Karpas-422 (cell line): Measurements from ENCODE around the gene SEMA4D. TPM values are rescaled to one million over a fixed set of nuclear protein-coding genes. Genes with fewer than 3 reads are reported as not detected.
"Not testable (repeated sequence)": the region's sequence is repeated elsewhere in the genome, so short reads cannot be mapped to it uniquely, and the experiment has no call there.

ENCODE experiments used
- DNase-seq: peaks from one replicate; pipeline ENCODE4 v3.0.0-alpha.2; 2015
- H2AFZ ChIP-seq: fragments of 200-600 bp; sonication (generic); 2 replicates; pipeline ENCODE4 v1.6.1; 2014; ENCODE audit warnings: antibody characterized with exemption, low read length, mixed read lengths
- H3K27ac ChIP-seq: fragments of 200-600 bp; sonication (generic); 2 replicates; pipeline ENCODE4 v1.5.1; 2014; ENCODE audit warnings: mild to moderate bottlenecking, low read length, moderate library complexity
- H3K27me3 ChIP-seq: fragments of 200-600 bp; sonication (generic); 2 replicates; pipeline ENCODE4 v1.6.1; 2014; ENCODE audit warnings: low read length, mixed read lengths
- H3K36me3 ChIP-seq: fragments of 200-600 bp; sonication (generic); 2 replicates; pipeline ENCODE4 v1.6.1; 2014; ENCODE audit warnings: low read length, mixed read lengths; ENCODE audit not compliant: insufficient read depth
- H3K4me1 ChIP-seq: fragments of 200-600 bp; sonication (generic); 2 replicates; pipeline ENCODE4 v1.6.1; 2014; ENCODE audit warnings: mild to moderate bottlenecking, low read length, mixed read lengths
- H3K4me2 ChIP-seq: fragments of 200-600 bp; sonication (generic); 2 replicates; pipeline ENCODE4 v1.6.1; 2014; ENCODE audit warnings: low read length, low read depth, mild to moderate bottlenecking; ENCODE audit not compliant: poor library complexity, severe bottlenecking
- H3K4me3 ChIP-seq: fragments of 200-600 bp; sonication (generic); 2 replicates; pipeline ENCODE4 v1.5.1; 2014; ENCODE audit warnings: mild to moderate bottlenecking, antibody characterized with exemption, low read length, mixed read lengths
- H3K79me2 ChIP-seq: fragments of 200-600 bp; sonication (generic); 2 replicates; pipeline ENCODE4 v1.6.1; 2014; ENCODE audit warnings: mild to moderate bottlenecking, low read length, mixed read lengths
- H3K9ac ChIP-seq: fragments of 200-600 bp; sonication (generic); 2 replicates; pipeline ENCODE4 v1.6.0; 2014; ENCODE audit warnings: low read length
- H3K9me2 ChIP-seq: fragments of 200-600 bp; sonication (generic), shearing (Covaris generic); replicated peaks from 2 replicates; pipeline ENCODE4 v1.6.0; 2014; ENCODE audit warnings: mild to moderate bottlenecking, low read length, moderate library complexity; ENCODE audit not compliant: insufficient read depth
- H3K9me3 ChIP-seq: fragments of 300-700, 200-600 bp; sonication (generic); 2 replicates; pipeline ENCODE4 v1.6.1; 2014; ENCODE audit warnings: low read length, mixed read lengths
- H4K20me1 ChIP-seq: fragments of 200-600 bp; sonication (generic); 2 replicates; pipeline ENCODE4 v1.6.1; 2014; ENCODE audit warnings: mild to moderate bottlenecking, antibody characterized with exemption, low read length, low read depth; ENCODE audit not compliant: insufficient read depth
- total RNA-seq: library from RNA; depleted of rRNA; stranded (reverse); fragments of >200 nt; shearing (Covaris generic); gene quantifications from 2 replicates; pipeline ENCODE4 v1.2.3, GENCODE V29; 2014; ENCODE audit warnings: low replicate concordance

SEMA4D gene
- total RNA-seq, 1 experiment from 2014 or later = 2.3 TPM

GRCh38 chr9:89480825-89481537, 16.9 kb downstream of the SEMA4D start:
- Histone ChIP-seq H3K27ac (no peak overlapping the region), H3K9ac (no peak overlapping the region), H3K27me3 (no peaks in the 10 kb centered on the region), H3K4me2 (no peak overlapping the region), H3K79me2 (no peaks in the 10 kb centered on the region), H3K9me3 (no peaks in the 10 kb centered on the region), H4K20me1 (no peaks in the 10 kb centered on the region; the same call in none of the 2 replicates), H3K4me3 (no peak overlapping the region), H2AFZ (no peak overlapping the region), H3K4me1 (peaks cover 20% of the 10 kb centered on the region), H3K36me3 (no peaks in the 10 kb centered on the region), H3K9me2 (no peaks in the 10 kb centered on the region)
- no peak for DNase-seq

GRCh38 chr9:89480372-89480771, 17.5 kb downstream of the SEMA4D start:
- DNase-seq, H2AFZ ChIP-seq, H4K20me1 ChIP-seq, H3K4me3 ChIP-seq, H3K9ac ChIP-seq, H3K9me3 ChIP-seq, H3K79me2 ChIP-seq, H3K4me2 ChIP-seq, H3K36me3 ChIP-seq, H3K27me3 ChIP-seq, H3K9me2 ChIP-seq, H3K27ac ChIP-seq: not testable (repeated sequence)
- peaks cover 20% of the 10 kb centered on the region for H3K4me1 ChIP-seq

DNA sequence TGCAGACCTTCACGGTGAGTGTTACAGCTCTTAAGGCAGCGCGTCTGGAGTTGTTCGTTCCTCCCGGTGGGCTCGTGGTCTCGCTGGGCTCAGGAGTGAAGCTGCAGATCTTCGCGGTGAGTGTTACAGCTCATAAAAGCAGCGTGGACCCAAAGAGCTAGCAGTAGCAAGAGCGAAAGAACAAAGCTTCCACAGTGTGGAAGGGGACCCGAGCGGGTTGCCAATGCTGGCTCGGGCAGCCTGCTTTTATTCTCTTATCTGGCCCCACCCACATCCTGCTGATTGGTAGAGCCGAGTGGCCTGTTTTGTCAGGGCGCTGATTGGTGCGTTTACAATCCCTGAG, 18.3 kb downstream of the SEMA4D start:
- H3K27ac ChIP-seq, H3K79me2 ChIP-seq, H3K9me2 ChIP-seq, H3K4me2 ChIP-seq, H3K27me3 ChIP-seq, H2AFZ ChIP-seq, H3K4me3 ChIP-seq, H4K20me1 ChIP-seq, H3K9ac ChIP-seq, H3K36me3 ChIP-seq, H3K9me3 ChIP-seq, DNase-seq: not testable (repeated sequence)
- H3K4me1 ChIP-seq = peaks cover 16% of the 10 kb centered on the region

- no peak overlapping the region for H3K9ac ChIP-seq
- H2AFZ ChIP-seq = no peak overlapping the region
- H3K79me2 ChIP-seq = no peaks in the 10 kb centered on the region
- H3K4me2 ChIP-seq = no peak overlapping the region
- H3K9me3 ChIP-seq = no peaks in the 10 kb centered on the region
- H3K9me2 ChIP-seq = no peaks in the 10 kb centered on the region
- no peak overlapping the region for H3K4me3 ChIP-seq
- no peaks in the 10 kb centered on the region; the same call in 1 of the 2 replicates for H4K20me1 ChIP-seq
- H3K27me3 ChIP-seq = no peaks in the 10 kb centered on the region
- H3K4me1 ChIP-seq = peaks cover 10% of the 10 kb centered on the region
- H3K36me3 ChIP-seq = no peaks in the 10 kb centered on the region
- no peak for DNase-seq
- H3K27ac ChIP-seq = no peak overlapping the region
These were observed 18.9 kb downstream of the SEMA4D start for GRCh38 chr9:89478821-89479668.

DNA sequence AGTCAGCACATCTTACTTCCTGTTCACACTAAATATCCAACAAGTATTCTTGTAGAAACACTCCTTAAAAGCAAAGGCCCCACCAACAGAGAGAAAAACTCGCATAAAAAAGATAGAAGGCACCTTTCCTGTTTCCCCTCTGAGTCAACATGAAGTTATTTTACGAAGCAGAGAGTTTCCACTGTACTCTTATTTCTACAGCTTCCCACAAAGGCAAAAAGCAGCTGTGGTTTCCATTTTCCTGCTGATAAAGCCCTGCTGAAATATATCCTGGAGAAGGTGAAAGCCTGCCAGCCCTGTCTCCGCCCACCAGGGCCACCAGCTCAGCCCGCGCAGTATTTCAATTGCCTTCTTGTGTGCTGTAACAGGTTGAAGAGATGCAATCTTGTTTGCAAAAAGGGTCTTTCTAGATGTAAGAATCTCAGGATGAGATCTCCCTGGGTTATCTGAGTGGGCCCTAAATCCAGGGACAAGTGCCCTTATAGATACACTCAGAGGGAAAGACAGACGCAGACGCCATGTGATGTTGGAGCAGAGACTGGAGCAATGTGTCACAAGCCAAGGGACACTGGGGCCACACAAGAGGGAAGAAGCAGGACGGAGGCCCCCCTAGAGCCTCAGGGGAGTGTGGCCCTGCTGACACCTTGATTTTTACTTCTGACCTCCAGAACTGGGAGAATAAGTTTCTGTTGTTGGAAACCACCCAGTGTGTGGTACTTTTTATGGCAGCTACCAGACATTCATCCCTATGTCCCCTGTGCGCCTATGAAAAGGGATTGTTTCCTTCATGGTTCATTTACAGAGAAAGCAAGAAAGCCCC, 19.9 kb downstream of the SEMA4D start:
- Histone ChIP-seq H2AFZ (no peak overlapping the region), H3K36me3 (no peaks in the 10 kb centered on the region), H3K27ac (no peak overlapping the region), H3K4me1 (no peaks in the 10 kb centered on the region; the same call in 1 of the 2 replicates), H3K9me2 (no peaks in the 10 kb centered on the region), H3K9me3 (no peaks in the 10 kb centered on the region), H4K20me1 (no peaks in the 10 kb centered on the region; the same call in 1 of the 2 replicates), H3K4me2 (no peak overlapping the region), H3K27me3 (no peaks in the 10 kb centered on the region), H3K79me2 (no peaks in the 10 kb centered on the region), H3K9ac (no peak overlapping the region), H3K4me3 (no peak overlapping the region)
- DNase-seq = no peak

DNA sequence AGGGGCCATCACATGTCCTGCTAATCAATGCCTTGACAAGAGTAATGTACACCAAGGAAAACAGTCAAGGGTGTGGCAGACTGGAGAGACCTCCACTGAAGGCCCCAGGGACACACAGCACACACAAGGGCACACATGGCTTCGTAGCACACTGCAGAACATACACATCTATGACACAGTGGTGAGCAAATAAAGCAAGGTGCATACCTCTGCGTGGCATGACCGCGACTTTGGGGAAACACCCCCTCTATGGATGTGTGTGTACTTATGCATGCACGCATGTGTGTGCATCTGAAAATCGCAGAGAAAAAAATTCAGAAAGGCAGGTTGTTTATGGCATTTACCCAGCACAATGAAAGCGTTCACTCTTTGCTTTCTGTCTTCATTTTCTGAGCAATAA, 20.5 kb downstream of the SEMA4D start:
- H3K27ac ChIP-seq = no peak overlapping the region

GRCh38 chr9:89476546-89476945, 21.4 kb downstream of the SEMA4D start:
- H3K4me2 ChIP-seq = no peak overlapping the region
- H3K36me3 ChIP-seq = no peaks in the 10 kb centered on the region
- no peak overlapping the region for H3K27ac ChIP-seq
- H3K4me3 ChIP-seq = no peak overlapping the region
- DNase-seq = no peak
- no peaks in the 10 kb centered on the region for H3K9me3 ChIP-seq
- no peaks in the 10 kb centered on the region; the same call in 1 of the 2 replicates for H4K20me1 ChIP-seq
- no peaks in the 10 kb centered on the region for H3K4me1 ChIP-seq
- H2AFZ ChIP-seq = no peak overlapping the region
- H3K79me2 ChIP-seq = no peaks in the 10 kb centered on the region
- no peaks in the 10 kb centered on the region for H3K9me2 ChIP-seq
- no peak overlapping the region for H3K9ac ChIP-seq
- H3K27me3 ChIP-seq = no peaks in the 10 kb centered on the region

More for the DNA sequence above, 20.5 kb downstream of the SEMA4D start:
- H3K4me3 ChIP-seq = no peak overlapping the region
- H3K79me2 ChIP-seq = no peaks in the 10 kb centered on the region
- no peaks in the 10 kb centered on the region for H3K36me3 ChIP-seq
- no peak for DNase-seq
- no peaks in the 10 kb centered on the region for H3K4me1 ChIP-seq
- H3K9me2 ChIP-seq = no peaks in the 10 kb centered on the region
- no peaks in the 10 kb centered on the region for H3K9me3 ChIP-seq
- no peak overlapping the region for H2AFZ ChIP-seq
- H3K9ac ChIP-seq = no peak overlapping the region
- no peaks in the 10 kb centered on the region; the same call in 1 of the 2 replicates for H4K20me1 ChIP-seq
- no peaks in the 10 kb centered on the region for H3K27me3 ChIP-seq
- H3K4me2 ChIP-seq = no peak overlapping the region
